Thyroid gland (tissue), 4 donors: Measurements from ENCODE around the gene ZNF224. TPM values are rescaled to one million over a fixed set of nuclear protein-coding genes. Genes with fewer than 3 reads are reported as not detected.

Experiments used
- DNase-seq, 2 donors: peaks; one replicate each; pipeline ENCODE4 v3.0.0-alpha.2; 2019
- H3K27ac ChIP-seq, 3 donors: fragments of 200-600 bp; sonication (generic); 1 replicate in 2 of 3; 2 replicates in 1 of 3; pipeline ENCODE4 v1.5.1; 2016 to 2019; ENCODE audit warnings: mild to moderate bottlenecking in 1 of 3, moderate library complexity in 1 of 3
- H3K27me3 ChIP-seq: fragments of 200-600 bp; sonication (generic); one replicate; pipeline ENCODE4 v1.5.1; 2019
- H3K36me3 ChIP-seq, 2 donors: fragments of 200-600 bp; sonication (generic); one replicate each; pipeline ENCODE4 v1.5.1; 2016 to 2019
- H3K4me1 ChIP-seq, 2 donors: fragments of 200-600 bp; sonication (generic); one replicate each; pipeline ENCODE4 v1.5.1; 2017 to 2019
- H3K4me3 ChIP-seq, 3 donors: fragments of 200-600 bp; sonication (generic); replicated peaks in 1 of 3; 1 replicate in 2 of 3; 2 replicates in 1 of 3; pipeline ENCODE4 v1.5.1; 2016; ENCODE audit warnings: mild to moderate bottlenecking in 1 of 3
- H3K9me3 ChIP-seq: fragments of 200-600 bp; sonication (generic); one replicate; pipeline ENCODE4 v1.5.1; 2017
- CTCF ChIP-seq, 6 experiments: fragments of 200-600 bp in 3 of 6; fragments of 450-650 bp in 3 of 6; sonication (generic) in 3 of 6; IDR thresholded peaks; one replicate each; pipeline ENCODE4 v1.5.1; 2016 to 2019; ENCODE audit warnings: antibody characterized with exemption in 6 of 6, mild to moderate bottlenecking in 2 of 6, inconsistent platforms in 1 of 6, moderate library complexity in 1 of 6
- POLR2A ChIP-seq, 2 donors: fragments of 450-650 bp; IDR thresholded peaks; one replicate each; pipeline ENCODE4 v1.6.1; 2017; ENCODE audit warnings: antibody characterized with exemption in 2 of 2, mild to moderate bottlenecking in 2 of 2, moderate library complexity in 1 of 2
- WGBS, 2 donors: methylation state at CpG; one replicate each; pipeline ENCODE4 v1.1.5; 2017; 5-methylcytosine and 5-hydroxymethylcytosine counted together
- intact Hi-C: fragments of 100-400 bp; cut with DNase I; formaldehyde crosslinking; loops from one replicate; pipeline ENCODE4 v1.15.1; 2023
- total RNA-seq, 4 donors: library from RNA; depleted of rRNA; stranded (reverse); fragments of >200 nt; gene quantifications; one replicate each; pipeline ENCODE4 v1.2.3, GENCODE V29; 2016

Gene ZNF224
- total RNA-seq, 4 donors from 2014 or later, result 31.9 to 47.4 (median 36.7) TPM

GRCh38 chr19:44131955-44132354 lies 37.8 kb downstream of the ZNF224 start:
- H3K9me3 ChIP-seq, result peaks cover 4% of the 10 kb centered on the region
- no peak overlapping the region for H3K4me3 ChIP-seq
- 90 to 92% methylated on average over 5 of the region's 5 CpGs for WGBS, 2 donors
- no peaks in the 10 kb centered on the region for H3K27me3 ChIP-seq
- H3K4me1 ChIP-seq, result no peaks in the 10 kb centered on the region
- no peak for DNase-seq
- H3K27ac ChIP-seq, result no peak overlapping the region
- no peak for TF ChIP-seq POLR2A (IDR thresholded peaks at IDR 0.05)
- TF ChIP-seq CTCF (IDR thresholded peaks at IDR 0.05), result no peak
- H3K36me3 ChIP-seq, result peaks cover 23 to 24% of the 10 kb centered on the region in 2 donors
- intact Hi-C loops, result no loop called here

- Histone ChIP-seq H3K36me3 (no peaks in the 10 kb centered on the region), H3K27ac (peak within 1 kb of the TSS; percentile 40 to 54 (median 46)), H3K9me3 (no peaks in the 10 kb centered on the region), H3K4me3 (peak within 1 kb of the TSS; percentile 80 to 97 (median 84)), H3K4me1 (peaks cover 8 to 17% of the 10 kb centered on the region in 2 donors), H3K27me3 (no peaks in the 10 kb centered on the region)
- TF ChIP-seq POLR2A (IDR thresholded peaks at IDR 0.05) (peak in 1 of 2 donors; percentile 42), CTCF (IDR thresholded peaks at IDR 0.05) (no peak)
- 1% methylated on average over 25 to 39 of the region's 52 CpGs for WGBS, 2 donors
- DNase-seq, result peak; percentile 83 to 84
- intact Hi-C loops, result no loop called here
These were observed 47.3 kb downstream of the ZNF224 start, which contains the start of gene ZNF234 for GRCh38 chr19:44141191-44142058. TSS of gene ZNF234 (plus strand) at chr19:44141554. CDS start at chr19:44144633, 3,079 bp downstream.

GRCh38 chr19:44142059-44142433 lies 47.9 kb downstream of the ZNF224 start:
- Histone ChIP-seq H3K27me3 (no peaks in the 10 kb centered on the region), H3K36me3 (peaks cover 0 to under 1% of the 10 kb centered on the region in 2 donors), H3K9me3 (no peaks in the 10 kb centered on the region), H3K4me1 (peaks cover 8 to 17% of the 10 kb centered on the region in 2 donors), H3K27ac (no peak overlapping the region), H3K4me3 (peak overlapping the region; percentile 80 to 97 (median 84))
- intact Hi-C loops, result no loop called here
- WGBS, 2 donors, result 6 to 17% methylated on average over 13 of the region's 13 CpGs
- DNase-seq, result peak in 1 of 2 donors; percentile 3
- TF ChIP-seq CTCF (IDR thresholded peaks at IDR 0.05), result no peak
- no peak for TF ChIP-seq POLR2A (IDR thresholded peaks at IDR 0.05)

- no peak for DNase-seq
- H3K4me1 ChIP-seq, result no peaks in the 10 kb centered on the region
- intact Hi-C loops, result no loop called here
- no peaks in the 10 kb centered on the region for H3K9me3 ChIP-seq
- no peaks in the 10 kb centered on the region for H3K27me3 ChIP-seq
- 94 to 100% methylated on average over 4 of the region's 4 CpGs for WGBS, 2 donors
- H3K36me3 ChIP-seq, result peaks cover 60 to 70% of the 10 kb centered on the region in 2 donors
- TF ChIP-seq CTCF (IDR thresholded peaks at IDR 0.05), result no peak
- no peak overlapping the region for H3K27ac ChIP-seq
- H3K4me3 ChIP-seq, result no peak overlapping the region
These were observed 55.6 kb downstream of the ZNF224 start for GRCh38 chr19:44149776-44150175.

- TF ChIP-seq CTCF (IDR thresholded peaks at IDR 0.05), result no peak
- Histone ChIP-seq H3K4me1 (no peaks in the 10 kb centered on the region), H3K4me3 (no peak overlapping the region), H3K9me3 (no peaks in the 10 kb centered on the region), H3K36me3 (peaks cover 70 to 82% of the 10 kb centered on the region in 2 donors), H3K27me3 (no peaks in the 10 kb centered on the region), H3K27ac (no peak overlapping the region)
- intact Hi-C loops, result no loop called here
- WGBS, 2 donors, result 96 to 99% methylated on average over 5 of the region's 5 CpGs
- DNase-seq, result no peak
These were observed 57.3 kb downstream of the ZNF224 start for GRCh38 chr19:44151491-44151890.
